ENCODE measurements around the gene ADGRL2. TPM values are rescaled to one million over a fixed set of nuclear protein-coding genes. Genes with fewer than 3 reads are reported as not detected.

The ADGRL2 gene
- total and polyA plus RNA-seq, 2 experiments from 2014 or later = 38.2 to 90.3 TPM

DNA sequence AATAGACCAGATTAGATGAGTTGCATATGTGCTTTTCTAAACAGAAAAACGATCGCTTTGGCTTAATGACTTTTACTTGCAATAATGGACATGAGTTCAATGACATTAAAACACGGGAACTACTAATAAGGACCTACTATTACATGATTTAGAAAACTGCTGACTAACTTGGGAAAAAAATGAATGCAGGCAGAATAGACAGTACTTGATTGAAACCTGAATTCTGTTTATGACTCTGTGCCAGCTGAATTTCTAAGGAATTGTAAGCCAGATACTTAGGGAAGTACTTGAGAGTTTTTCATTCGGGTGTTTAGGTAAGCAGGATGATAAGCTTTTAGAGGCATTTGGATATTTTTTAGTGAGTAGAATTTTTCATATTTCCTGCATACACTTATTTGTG, 12.0 kb downstream of the ADGRL2 start:
- H3F3A ChIP-seq (replicated peaks; ENCODE audit: low read depth) = no peaks in the 10 kb centered on the region
- no peak overlapping the region for H3K4me3 ChIP-seq
- H2AFZ ChIP-seq = no peak overlapping the region
- Mint-ChIP-seq H3K36me3 (ENCODE audit: low read depth) (no peaks in the 10 kb centered on the region), H3K4me1 (peaks cover 54% of the 10 kb centered on the region), H3K4me3 (no peak overlapping the region), H3K27ac (0 out of 2 replicates have a peak overlapping the region, but pooled peaks have one; percentile 30), H3K9me3 (no peaks in the 10 kb centered on the region), H3K27me3 (ENCODE audit: insufficient read depth, low read depth, poor library complexity) (no peaks in the 10 kb centered on the region)
- no peak for ATAC-seq
- no peaks in the 10 kb centered on the region for H3K9me2 ChIP-seq (ENCODE audit: insufficient read depth)
- no peaks in the 10 kb centered on the region for H3K27me3 ChIP-seq (ENCODE audit: insufficient read depth)
- peaks cover 100% of the 10 kb centered on the region for H3K79me2 ChIP-seq (replicated peaks; ENCODE audit: insufficient read depth)
- H3K27ac ChIP-seq (ENCODE audit: low read depth) = no peak overlapping the region
- no peak for DNase-seq (ENCODE audit: low spot score)
- TF ChIP-seq STAT1 (IDR thresholded peaks at IDR 0.05; ENCODE audit: unreplicated experiment) = no peak
- no peak for TF ChIP-seq ZNF462 (CRISPR knock-in tag; IDR thresholded peaks at IDR 0.05)
- TF ChIP-seq, protein P1, sequence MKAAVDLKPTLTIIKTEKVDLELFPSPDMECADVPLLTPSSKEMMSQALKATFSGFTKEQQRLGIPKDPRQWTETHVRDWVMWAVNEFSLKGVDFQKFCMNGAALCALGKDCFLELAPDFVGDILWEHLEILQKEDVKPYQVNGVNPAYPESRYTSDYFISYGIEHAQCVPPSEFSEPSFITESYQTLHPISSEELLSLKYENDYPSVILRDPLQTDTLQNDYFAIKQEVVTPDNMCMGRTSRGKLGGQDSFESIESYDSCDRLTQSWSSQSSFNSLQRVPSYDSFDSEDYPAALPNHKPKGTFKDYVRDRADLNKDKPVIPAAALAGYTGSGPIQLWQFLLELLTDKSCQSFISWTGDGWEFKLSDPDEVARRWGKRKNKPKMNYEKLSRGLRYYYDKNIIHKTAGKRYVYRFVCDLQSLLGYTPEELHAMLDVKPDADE (IDR thresholded peaks at IDR 0.05) = no peak
- TF ChIP-seq ZNF331 (CRISPR knock-in tag; IDR thresholded peaks at IDR 0.05; ENCODE audit: low read depth) = no peak
- TF ChIP-seq CTCF (conservative IDR thresholded peaks at IDR 0.05; ENCODE audit: low read depth in 2 of 2) = no peak
- no peak for TF ChIP-seq JUNB (IDR thresholded peaks at IDR 0.05; ENCODE audit: unreplicated experiment)
- TF ChIP-seq CREB1 (CRISPR knock-in tag; IDR thresholded peaks at IDR 0.05; ENCODE audit: low read depth) = no peak
- TF ChIP-seq ZNF114 (CRISPR knock-in tag; IDR thresholded peaks at IDR 0.05) = no peak
- TF ChIP-seq REST (IDR thresholded peaks at IDR 0.05; ENCODE audit: unreplicated experiment) = no peak
- no peak for TF ChIP-seq POLR2AphosphoS5 (IDR thresholded peaks at IDR 0.05; ENCODE audit: low read depth)
- no peak for TF ChIP-seq NANOG (IDR thresholded peaks at IDR 0.05; ENCODE audit: borderline replicate concordance)
- no peak for TF ChIP-seq EZH2phosphoT487 (IDR thresholded peaks at IDR 0.05; ENCODE audit: unreplicated experiment)
- no peaks in the 10 kb centered on the region for H3K36me3 ChIP-seq (ENCODE audit: insufficient read depth)
- peaks cover 55% of the 10 kb centered on the region for H3K4me1 ChIP-seq (ENCODE audit: insufficient read depth)
- H4K20me1 ChIP-seq (replicated peaks; ENCODE audit: insufficient read depth) = peaks cover 6% of the 10 kb centered on the region; the same call in 1 of the 2 replicates
- H3K4me2 ChIP-seq = no peak overlapping the region
